T-helper 2 cell treated with Interferon-gamma antibody and Interleukin-4, amounts not matched to agents 5 μg/mL and 100 μg/mL, for 36 hours (primary cell): ENCODE measurements around the gene HIPK2.

Experiments
- DNase-seq: peaks from one replicate; pipeline ENCODE4 v3.0.0; 2021; ENCODE audit warnings: low spot score
- H3K27ac Mint-ChIP-seq: one replicate; pipeline ENCODE4 v1.8.0; 2021; ENCODE audit warnings: mild to moderate bottlenecking, mixed read lengths
- H3K27me3 Mint-ChIP-seq: one replicate; pipeline ENCODE4 v1.8.0; 2021; ENCODE audit warnings: low read depth, mixed read lengths
- H3K36me3 Mint-ChIP-seq: one replicate; pipeline ENCODE4 v1.8.0; 2021; ENCODE audit warnings: low read depth, mixed read lengths
- H3K4me1 Mint-ChIP-seq: one replicate; pipeline ENCODE4 v1.8.0; 2021; ENCODE audit warnings: low read depth, mixed read lengths
- H3K4me3 Mint-ChIP-seq: one replicate; pipeline ENCODE4 v1.8.0; 2022; ENCODE audit warnings: mild to moderate bottlenecking, moderate library complexity, mixed read lengths
- H3K9me3 Mint-ChIP-seq: one replicate; pipeline ENCODE4 v1.8.0; 2021; ENCODE audit warnings: mixed read lengths

HIPK2 gene

DNA sequence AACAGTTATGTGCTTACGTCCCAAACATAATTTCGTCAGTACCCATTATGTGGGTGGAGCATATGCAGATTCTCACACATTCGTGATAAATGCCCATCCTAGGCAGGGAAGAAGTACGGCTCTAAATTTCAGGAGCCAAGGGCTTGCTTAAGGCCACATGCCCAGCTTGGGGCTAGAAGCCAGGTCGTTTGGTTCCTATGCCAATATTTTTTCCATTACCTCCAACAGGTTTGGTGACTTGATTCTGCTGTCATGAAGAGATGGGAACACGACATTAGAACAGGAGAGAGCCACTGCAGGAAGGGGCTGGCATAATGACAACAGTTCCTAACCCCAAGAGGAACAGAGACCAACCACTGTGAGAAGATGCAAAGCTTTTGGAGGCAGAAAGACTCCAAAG is 85.1 kb downstream of the HIPK2 start:
- H3K4me1 Mint-ChIP-seq, result peaks cover 11% of the 10 kb centered on the region
- H3K4me3 Mint-ChIP-seq, result no peak overlapping the region
- no peak overlapping the region for H3K27ac Mint-ChIP-seq
- no peaks in the 10 kb centered on the region for H3K9me3 Mint-ChIP-seq
- H3K36me3 Mint-ChIP-seq, result peaks cover 15% of the 10 kb centered on the region
- H3K27me3 Mint-ChIP-seq, result no peaks in the 10 kb centered on the region
- DNase-seq, result no peak

DNA sequence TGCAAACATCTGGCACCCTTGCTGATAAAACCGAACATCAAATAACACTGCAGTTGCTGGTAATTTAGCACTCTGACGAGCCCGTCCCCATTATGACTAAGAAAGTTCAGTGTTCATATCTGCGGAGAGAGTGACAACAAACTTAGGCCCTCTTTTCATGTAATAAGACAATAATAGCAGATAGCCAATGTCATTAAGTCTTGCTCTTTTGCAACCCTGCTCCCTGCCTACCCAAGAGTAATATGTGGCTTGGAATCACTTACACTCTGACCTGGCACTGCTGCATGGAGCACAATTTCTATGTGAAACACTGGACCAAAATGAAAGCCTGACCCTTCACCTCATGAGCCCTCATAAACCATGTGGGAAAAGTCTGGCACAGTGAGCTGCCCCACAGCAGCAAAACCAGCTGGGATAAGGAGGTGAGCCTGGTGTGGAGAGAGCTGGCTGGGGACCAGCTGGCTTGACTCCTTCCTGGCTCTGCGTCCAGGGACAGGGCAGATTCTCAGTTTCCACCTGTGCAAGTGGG is 86.5 kb downstream of the HIPK2 start:
- Mint-ChIP-seq H3K4me3 (no peak overlapping the region), H3K9me3 (peaks cover 6% of the 10 kb centered on the region), H3K27me3 (no peaks in the 10 kb centered on the region), H3K27ac (no peak overlapping the region), H3K4me1 (peaks cover 2% of the 10 kb centered on the region), H3K36me3 (peaks cover 21% of the 10 kb centered on the region)
- DNase-seq, result no peak

DNA sequence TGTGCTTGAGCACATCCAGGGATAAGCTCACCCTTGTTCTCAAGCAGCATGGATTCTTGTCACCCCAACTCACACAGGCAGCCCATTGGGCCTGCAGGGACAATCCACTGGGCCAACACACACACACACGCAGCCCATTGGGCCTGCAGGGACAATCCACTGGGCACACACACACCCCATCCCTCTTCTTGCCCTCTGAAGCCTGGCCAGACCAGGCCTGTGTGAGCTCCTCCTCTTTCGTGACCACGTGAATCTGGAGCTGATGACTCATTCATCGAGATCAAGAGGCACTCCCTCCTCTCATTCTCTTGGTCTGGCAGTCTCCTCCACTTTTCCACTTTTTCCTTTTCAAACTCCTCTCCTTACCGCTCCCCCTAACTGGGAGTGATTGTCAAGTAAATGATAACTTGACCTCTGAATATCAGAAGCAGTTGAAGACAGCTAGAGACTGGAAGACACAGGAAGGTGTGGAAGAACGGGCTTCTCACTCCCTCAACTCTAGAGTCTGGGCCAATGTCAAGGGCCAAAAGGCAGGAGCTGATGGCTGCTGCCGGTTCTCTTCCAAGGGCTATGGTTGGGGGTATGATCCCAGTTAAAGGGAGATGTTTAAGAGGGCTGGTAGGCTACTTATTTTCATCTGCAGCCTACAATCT is 89.7 kb downstream of the HIPK2 start:
- no peak for DNase-seq
- no peaks in the 10 kb centered on the region for H3K27me3 Mint-ChIP-seq
- no peak overlapping the region for H3K4me3 Mint-ChIP-seq
- H3K4me1 Mint-ChIP-seq, result peaks cover 11% of the 10 kb centered on the region
- peaks cover 33% of the 10 kb centered on the region for H3K36me3 Mint-ChIP-seq
- no peak overlapping the region for H3K27ac Mint-ChIP-seq
- peaks cover 16% of the 10 kb centered on the region for H3K9me3 Mint-ChIP-seq

DNA sequence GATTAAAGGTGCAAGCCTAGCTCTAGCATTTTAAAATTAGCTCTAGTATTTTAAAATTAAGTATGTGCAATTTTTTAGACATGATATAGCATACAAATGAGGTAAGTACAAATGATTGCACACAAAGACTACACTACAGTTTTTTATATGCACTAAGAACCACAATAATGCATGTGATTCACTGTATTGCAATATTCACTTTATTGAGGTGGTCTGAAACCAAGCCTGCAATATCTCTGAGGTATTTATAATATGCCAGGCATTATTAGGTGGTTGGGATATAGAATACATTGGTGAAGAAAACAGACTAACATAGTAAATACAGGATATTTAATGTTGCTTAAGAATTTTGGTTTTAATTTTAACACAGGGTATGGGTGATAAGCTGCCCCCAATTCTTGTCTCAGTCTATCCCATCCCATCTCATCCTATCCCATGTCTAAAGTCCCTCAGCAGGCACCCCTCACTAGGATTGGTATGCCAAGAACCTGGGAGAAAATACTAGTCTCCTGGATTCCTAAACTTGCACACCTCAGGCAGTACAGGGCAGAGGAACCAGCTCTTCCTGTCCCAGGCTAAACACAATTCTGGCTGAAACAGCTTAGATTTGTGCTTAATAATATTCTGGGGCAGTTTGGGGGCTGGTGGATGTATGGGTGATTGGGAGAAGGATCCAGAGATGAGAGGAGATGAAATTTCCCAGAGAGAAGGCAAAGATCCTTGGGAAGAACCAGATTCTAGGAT is 90.4 kb downstream of the HIPK2 start:
- DNase-seq, result no peak
- H3K4me3 Mint-ChIP-seq, result no peak overlapping the region
- H3K4me1 Mint-ChIP-seq, result peaks cover 18% of the 10 kb centered on the region
- no peaks in the 10 kb centered on the region for H3K27me3 Mint-ChIP-seq
- H3K36me3 Mint-ChIP-seq, result peaks cover 33% of the 10 kb centered on the region
- H3K27ac Mint-ChIP-seq, result no peak overlapping the region
- H3K9me3 Mint-ChIP-seq, result peaks cover 16% of the 10 kb centered on the region

DNA sequence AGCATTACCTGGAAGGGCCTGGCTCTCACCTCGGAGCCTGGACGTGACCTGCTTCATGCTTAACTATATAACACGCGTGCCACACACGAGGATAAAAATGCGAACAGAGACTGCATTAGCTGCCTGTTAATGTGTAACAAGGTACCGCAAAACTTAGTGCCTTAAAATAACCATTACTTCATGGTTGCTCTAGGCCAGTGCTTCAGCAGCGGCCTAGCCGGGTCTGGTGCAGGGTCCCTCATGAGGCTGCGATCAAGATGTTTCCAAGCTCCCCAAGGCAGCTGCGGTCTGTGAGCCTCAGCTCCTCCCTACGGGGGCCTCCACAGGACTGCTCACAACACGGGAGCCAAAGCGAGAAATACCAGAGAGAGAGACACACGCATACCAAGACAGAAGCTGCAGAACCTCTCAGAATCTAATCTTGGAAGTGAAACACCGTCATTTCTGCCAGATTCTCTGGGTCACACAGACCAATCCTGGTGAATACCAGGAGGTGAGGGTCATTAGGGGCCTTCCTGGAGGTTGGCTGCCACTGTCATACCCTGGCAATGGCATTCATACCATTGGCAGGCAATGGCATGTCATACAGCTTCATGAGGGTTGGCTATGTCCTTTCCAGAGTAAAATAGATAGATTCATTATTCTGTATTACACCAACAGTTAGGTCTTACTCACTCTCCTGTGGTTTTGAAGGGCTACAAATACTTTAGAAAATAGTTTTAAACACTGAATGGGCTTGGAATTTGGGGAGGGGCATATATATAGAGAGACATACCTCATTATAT is 94.5 kb downstream of the HIPK2 start:
- no peak for DNase-seq
- peaks cover 41% of the 10 kb centered on the region for H3K4me1 Mint-ChIP-seq
- H3K36me3 Mint-ChIP-seq, result peaks cover 31% of the 10 kb centered on the region
- H3K9me3 Mint-ChIP-seq, result peaks cover 16% of the 10 kb centered on the region
- H3K4me3 Mint-ChIP-seq, result peak overlapping the region; percentile 40
- H3K27ac Mint-ChIP-seq, result peak overlapping the region; percentile 71
- no peaks in the 10 kb centered on the region for H3K27me3 Mint-ChIP-seq

DNA sequence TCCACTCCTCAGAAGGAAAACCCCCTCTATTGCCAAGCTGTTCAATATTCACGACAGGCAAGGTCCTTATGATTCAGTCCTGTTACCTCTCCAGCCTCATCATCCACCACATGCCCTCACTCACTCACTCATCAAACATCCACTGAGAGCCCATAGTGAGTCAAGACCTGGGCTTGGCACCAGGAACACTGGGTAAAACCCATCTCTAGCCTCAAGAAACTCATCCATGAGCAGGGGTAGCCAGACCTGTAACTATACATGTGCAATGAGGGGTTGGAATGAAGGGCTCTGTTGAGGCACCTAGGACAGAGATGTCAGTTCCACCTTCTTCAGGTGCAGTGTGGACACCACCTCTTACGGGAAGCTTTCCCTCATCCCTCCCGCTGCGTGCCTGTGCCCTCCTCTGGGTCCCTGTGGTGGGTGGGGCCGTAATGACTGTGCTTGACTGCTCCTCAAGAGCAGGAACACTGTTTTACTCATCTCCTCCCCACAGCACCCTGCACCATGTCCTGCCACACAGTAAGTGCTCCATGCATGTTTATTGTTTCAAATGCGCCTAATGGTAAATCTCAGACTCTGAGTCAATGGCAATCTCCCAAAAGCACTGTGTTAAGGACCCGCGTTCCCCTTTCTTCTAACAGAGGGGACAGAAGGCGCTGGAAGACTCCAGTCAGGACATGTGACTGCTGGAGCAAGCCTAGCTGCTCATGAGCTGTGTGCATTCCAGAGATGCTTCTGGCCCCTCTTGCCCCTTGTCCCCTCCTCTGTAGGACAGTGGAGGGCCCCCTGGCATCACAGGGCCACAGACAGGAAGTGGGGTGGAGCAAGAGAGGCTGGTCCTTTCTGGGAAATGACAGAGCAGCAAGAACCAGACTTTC is 95.4 kb downstream of the HIPK2 start:
- Mint-ChIP-seq H3K36me3 (peaks cover 30% of the 10 kb centered on the region), H3K27me3 (no peaks in the 10 kb centered on the region), H3K4me1 (peaks cover 46% of the 10 kb centered on the region), H3K9me3 (peaks cover 16% of the 10 kb centered on the region), H3K27ac (peak overlapping the region; percentile 71), H3K4me3 (peak overlapping the region; percentile 40)
- DNase-seq, result peak; percentile 64

DNA sequence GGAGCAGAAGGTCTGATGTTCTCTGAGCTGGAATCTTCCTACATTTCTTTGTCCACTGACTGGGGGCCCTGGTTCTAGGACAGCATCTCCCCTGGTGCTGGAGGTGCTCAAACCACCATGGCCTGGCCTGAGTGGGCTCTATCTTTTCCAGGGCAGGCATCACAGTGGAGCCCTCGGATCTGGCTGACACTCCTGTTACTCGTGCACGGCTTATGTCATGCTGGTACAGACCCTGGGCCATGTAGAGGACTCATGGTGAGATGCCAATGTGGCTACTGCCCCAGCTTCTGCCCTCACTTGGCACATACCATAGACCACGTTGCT is 96.0 kb downstream of the HIPK2 start:
- H3K27me3 Mint-ChIP-seq, result no peaks in the 10 kb centered on the region
- H3K27ac Mint-ChIP-seq, result peak overlapping the region; percentile 71
- peaks cover 50% of the 10 kb centered on the region for H3K4me1 Mint-ChIP-seq
- DNase-seq, result no peak
- peaks cover 15% of the 10 kb centered on the region for H3K9me3 Mint-ChIP-seq
- H3K36me3 Mint-ChIP-seq, result peaks cover 29% of the 10 kb centered on the region
- peak overlapping the region; percentile 39 for H3K4me3 Mint-ChIP-seq

DNA sequence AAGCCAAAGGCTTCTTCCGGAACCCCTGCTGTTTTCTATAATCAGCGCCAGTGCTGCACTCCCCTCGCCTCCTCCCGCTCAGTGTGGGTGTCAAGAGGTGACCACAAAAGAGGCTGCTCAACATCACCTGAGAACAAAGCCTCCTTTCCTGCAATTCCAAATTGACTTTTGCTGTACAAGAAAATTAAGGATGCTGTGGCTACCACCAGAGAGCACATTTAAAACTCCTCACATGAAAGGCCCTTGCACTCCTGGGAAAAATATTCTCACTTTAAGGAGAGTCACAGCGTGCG is 96.4 kb downstream of the HIPK2 start:
- H3K4me3 Mint-ChIP-seq, result peak overlapping the region; percentile 39
- H3K36me3 Mint-ChIP-seq, result peaks cover 25% of the 10 kb centered on the region
- H3K27me3 Mint-ChIP-seq, result no peaks in the 10 kb centered on the region
- H3K27ac Mint-ChIP-seq, result peak overlapping the region; percentile 71
- no peak for DNase-seq
- H3K9me3 Mint-ChIP-seq, result peaks cover 11% of the 10 kb centered on the region
- peaks cover 51% of the 10 kb centered on the region for H3K4me1 Mint-ChIP-seq

DNA sequence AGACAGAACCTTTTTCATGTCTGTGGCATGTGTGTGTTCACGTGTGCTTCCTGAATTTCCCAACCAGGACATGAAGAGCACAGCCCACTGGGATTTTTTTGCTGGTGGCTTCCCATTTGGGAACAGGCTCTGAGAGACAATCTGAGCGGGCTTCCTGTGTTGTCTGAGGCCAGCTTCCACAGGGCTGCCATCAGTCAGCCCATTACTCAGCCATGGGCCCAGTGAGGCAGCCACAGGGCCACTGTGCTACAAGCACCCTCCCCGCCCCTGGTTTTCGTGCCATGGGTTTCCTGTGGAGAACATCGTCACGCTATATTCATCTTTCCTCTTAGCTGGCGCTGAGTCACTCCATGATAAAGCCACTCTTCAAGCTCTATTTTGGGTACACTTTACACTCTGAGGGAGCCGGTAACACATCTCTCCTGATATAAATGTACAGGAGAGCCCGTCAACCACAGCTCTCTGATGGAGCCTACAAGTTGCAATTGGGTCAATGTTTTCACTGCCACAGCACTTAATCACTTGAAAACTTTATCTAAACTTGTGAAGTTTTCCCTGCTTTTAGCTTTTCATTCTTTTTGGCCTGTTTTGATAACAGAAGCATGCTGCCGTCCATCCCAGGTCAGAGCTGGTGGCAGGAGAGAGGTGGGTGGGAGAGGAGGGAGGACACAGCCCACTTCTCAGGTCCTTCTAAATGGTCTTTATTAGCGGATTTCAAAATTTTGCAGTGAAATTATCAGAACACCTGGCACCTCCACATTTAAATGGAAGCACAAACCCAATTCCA is 96.9 kb downstream of the HIPK2 start:
- Mint-ChIP-seq H3K4me3 (peak overlapping the region; percentile 39), H3K36me3 (peaks cover 22% of the 10 kb centered on the region), H3K9me3 (peaks cover 6% of the 10 kb centered on the region), H3K27ac (peak overlapping the region; percentile 71), H3K27me3 (no peaks in the 10 kb centered on the region), H3K4me1 (peaks cover 56% of the 10 kb centered on the region)
- DNase-seq, result peak; percentile 92

DNA sequence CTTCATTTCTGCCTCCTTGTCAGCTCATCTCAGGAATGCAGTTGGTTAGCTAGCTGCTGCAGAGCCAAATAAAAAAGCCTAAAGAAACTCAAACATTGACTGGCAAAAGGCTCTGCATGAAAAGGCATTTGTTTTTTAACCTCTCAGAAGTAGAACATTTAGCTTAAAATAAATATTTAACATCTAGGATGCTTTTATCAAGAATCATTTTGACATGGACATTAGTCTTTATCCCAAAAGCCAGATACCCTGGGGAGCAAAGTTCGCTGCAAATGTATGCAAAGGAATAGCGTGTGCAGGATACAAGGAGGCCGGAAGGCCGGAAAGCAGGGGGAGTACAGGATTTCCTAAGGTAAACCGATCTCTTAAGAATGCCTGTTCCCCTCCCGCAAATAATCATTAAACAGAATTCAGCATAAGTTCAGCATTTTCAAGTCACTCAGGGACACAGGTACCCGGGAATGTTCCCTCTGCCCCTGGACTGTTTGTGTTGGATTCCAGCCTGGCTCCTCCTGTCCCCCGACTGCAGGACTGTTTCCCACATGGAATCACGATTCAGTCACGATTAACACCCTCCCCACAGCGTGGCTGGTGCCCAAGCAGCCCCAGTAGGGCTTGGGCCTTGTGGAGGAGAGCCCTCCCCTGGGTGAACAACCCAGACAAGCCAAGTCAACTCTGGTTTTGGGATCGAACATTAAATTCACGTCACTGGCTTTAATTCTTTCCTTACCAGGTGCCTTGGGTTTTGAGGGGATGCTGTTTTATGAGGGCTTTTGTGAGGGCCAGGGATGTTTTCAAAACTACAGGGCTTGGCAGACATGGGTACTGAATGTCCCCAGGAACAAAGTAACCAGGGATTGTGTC is 97.8 kb downstream of the HIPK2 start:
- H3K4me1 Mint-ChIP-seq, result peaks cover 64% of the 10 kb centered on the region
- H3K9me3 Mint-ChIP-seq, result peaks cover 2% of the 10 kb centered on the region
- no peak overlapping the region for H3K4me3 Mint-ChIP-seq
- H3K36me3 Mint-ChIP-seq, result peaks cover 18% of the 10 kb centered on the region
- H3K27ac Mint-ChIP-seq, result peak overlapping the region; percentile 71
- DNase-seq, result no peak
- no peaks in the 10 kb centered on the region for H3K27me3 Mint-ChIP-seq

DNA sequence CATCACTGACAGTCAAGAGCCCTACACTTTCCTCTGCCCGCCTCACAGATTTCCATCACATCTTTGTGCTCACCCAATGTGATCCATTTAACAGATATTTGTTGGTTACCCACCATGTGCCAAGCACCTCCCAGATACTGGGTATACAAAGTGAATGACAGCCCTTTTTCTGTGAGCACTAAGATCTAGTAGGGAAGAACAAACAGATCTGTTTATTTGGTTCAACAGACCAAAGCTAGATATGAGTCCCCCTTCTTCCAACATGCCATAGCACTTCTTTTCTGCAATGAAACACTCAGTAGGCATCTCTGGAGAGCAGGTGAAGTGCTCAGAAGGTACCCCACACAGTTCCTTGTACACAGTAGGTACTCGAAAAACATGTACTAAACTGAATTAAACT is 101.4 kb downstream of the HIPK2 start:
- peaks cover 47% of the 10 kb centered on the region for H3K4me1 Mint-ChIP-seq
- H3K36me3 Mint-ChIP-seq, result peaks cover 10% of the 10 kb centered on the region
- H3K9me3 Mint-ChIP-seq, result no peaks in the 10 kb centered on the region
- no peak overlapping the region for H3K27ac Mint-ChIP-seq
- H3K27me3 Mint-ChIP-seq, result no peaks in the 10 kb centered on the region
- H3K4me3 Mint-ChIP-seq, result no peak overlapping the region
- no peak for DNase-seq
